CD14-positive monocyte (primary cell): ENCODE measurements around the gene GAGE1. TPM values are rescaled to one million over a fixed set of nuclear protein-coding genes. Genes with fewer than 3 reads are reported as not detected.
"Not testable (repeated sequence)": the region's sequence is repeated elsewhere in the genome, so short reads cannot be mapped to it uniquely, and the experiment has no call there.

Source experiments
- DNase-seq, 3 donors: peaks; one replicate each; pipeline ENCODE4 v3.0.0-alpha.2; 2011 to 2022
- H2AFZ ChIP-seq: 2 replicates; pipeline ENCODE4 v1.6.0; 2012; ENCODE audit warnings: mild to moderate bottlenecking, low read depth, low read length, inconsistent platforms; ENCODE audit not compliant: insufficient read depth, poor library complexity, severe bottlenecking
- H3K27ac ChIP-seq, 2 donors: 1 replicate in 1 of 2; 2 replicates in 1 of 2; pipeline ENCODE4 v1.5.1; 2012 to 2013; ENCODE audit warnings: low read length in 2 of 2, control low read depth in 1 of 2, inconsistent platforms in 1 of 2, low read depth in 1 of 2, mild to moderate bottlenecking in 1 of 2
- H3K27me3 ChIP-seq, 2 donors: one replicate each; pipeline versions ENCODE4 v1.6.0 to v1.6.1; 2011 to 2013; ENCODE audit warnings: low read length in 2 of 2; ENCODE audit not compliant: control insufficient read depth in 2 of 2, insufficient read depth in 2 of 2
- H3K36me3 ChIP-seq, 2 donors: replicated peaks in 1 of 2; 1 replicate in 1 of 2; 2 replicates in 1 of 2; pipeline versions ENCODE4 v1.5.1 to v1.6.1; 2012 to 2013; ENCODE audit warnings: low read length in 2 of 2, control low read depth in 1 of 2, inconsistent platforms in 1 of 2, mild to moderate bottlenecking in 1 of 2; ENCODE audit not compliant: insufficient read depth in 2 of 2, control insufficient read depth in 1 of 2
- H3K4me1 ChIP-seq, 2 donors: 1 replicate in 1 of 2; 2 replicates in 1 of 2; pipeline versions ENCODE4 v1.5.1 to v1.6.1; 2012 to 2013; ENCODE audit warnings: low read length in 2 of 2, control low read depth in 1 of 2, inconsistent platforms in 1 of 2, mild to moderate bottlenecking in 1 of 2, moderate library complexity in 1 of 2; ENCODE audit not compliant: insufficient read depth in 2 of 2, control insufficient read depth in 1 of 2
- H3K4me2 ChIP-seq: replicated peaks from 2 replicates; pipeline ENCODE3; 2012; ENCODE audit warnings: low read length, moderate library complexity, mild to moderate bottlenecking; ENCODE audit not compliant: poor library complexity, severe bottlenecking; ENCODE audit errors: extremely low read depth
- H3K4me3 ChIP-seq, 3 experiments: fragments of 200-600 bp in 1 of 3; sonication (generic) in 1 of 3; replicated peaks in 1 of 3; 1 replicate in 2 of 3; 2 replicates in 1 of 3; pipeline ENCODE4 v1.5.1; 2011 to 2013; ENCODE audit warnings: low read length in 3 of 3, mild to moderate bottlenecking in 3 of 3, control low read depth in 2 of 3, low read depth in 2 of 3, inconsistent platforms in 1 of 3, moderate library complexity in 1 of 3
- H3K79me2 ChIP-seq: 2 replicates; pipeline ENCODE4 v1.6.0; 2012; ENCODE audit warnings: mild to moderate bottlenecking, control low read depth, inconsistent platforms, low read length, moderate library complexity; ENCODE audit not compliant: insufficient read depth
- H3K9ac ChIP-seq: 2 replicates; pipeline ENCODE4 v1.6.0; 2017; ENCODE audit warnings: low read length, mild to moderate bottlenecking; ENCODE audit not compliant: insufficient read depth, poor library complexity, severe bottlenecking
- H3K9me3 ChIP-seq, 2 donors: replicated peaks in 1 of 2; 1 replicate in 1 of 2; 2 replicates in 1 of 2; pipeline versions ENCODE4 v1.5.1 to v1.6.1; 2012 to 2013; ENCODE audit warnings: low read length in 2 of 2, control low read depth in 1 of 2; ENCODE audit not compliant: control insufficient read depth in 1 of 2, insufficient read depth in 1 of 2
- H4K20me1 ChIP-seq: 2 replicates; pipeline ENCODE4 v1.6.0; 2012; ENCODE audit warnings: mild to moderate bottlenecking, low read length, control low read depth, moderate library complexity; ENCODE audit not compliant: insufficient read depth
- H3K27ac Mint-ChIP-seq, 7 donors: one replicate each; pipeline ENCODE4 v1.8.0; 2020; ENCODE audit warnings: mild to moderate bottlenecking in 7 of 7, mixed read lengths in 7 of 7, moderate library complexity in 6 of 7, inconsistent platforms in 2 of 7
- H3K27me3 Mint-ChIP-seq, 3 donors: one replicate each; pipeline ENCODE4 v1.8.0; 2021 to 2022; ENCODE audit warnings: low read depth in 3 of 3, mild to moderate bottlenecking in 3 of 3, mixed read lengths in 3 of 3, moderate library complexity in 3 of 3, inconsistent platforms in 1 of 3
- H3K36me3 Mint-ChIP-seq, 2 donors: one replicate each; pipeline ENCODE4 v1.8.0; 2020; ENCODE audit warnings: mixed read lengths in 2 of 2, inconsistent platforms in 1 of 2, mild to moderate bottlenecking in 1 of 2
- H3K4me1 Mint-ChIP-seq: one replicate; pipeline ENCODE4 v1.8.0; 2020; ENCODE audit warnings: mild to moderate bottlenecking, mixed read lengths
- H3K4me3 Mint-ChIP-seq, 2 donors: one replicate each; pipeline ENCODE4 v1.8.0; 2020; ENCODE audit warnings: mild to moderate bottlenecking in 2 of 2, mixed read lengths in 2 of 2, moderate library complexity in 1 of 2
- H3K9me3 Mint-ChIP-seq, 7 donors: one replicate each; pipeline ENCODE4 v1.8.0; 2020 to 2022; ENCODE audit warnings: mixed read lengths in 7 of 7, mild to moderate bottlenecking in 6 of 7, moderate library complexity in 6 of 7, inconsistent platforms in 2 of 7
- WGBS: methylation state at CpG from one replicate; pipeline ENCODE4 v1.1.5; 2013; ENCODE audit warnings: missing lambda C conversion rate; ENCODE audit not compliant: insufficient coverage; 5-methylcytosine and 5-hydroxymethylcytosine counted together
- intact Hi-C, 2 donors: fragments of 100-400 bp; cut with micrococcal nuclease; formaldehyde crosslinking; loops; one replicate each; pipeline versions ENCODE4 v1.15.0 to v1.15.1; 2023
- polyA minus RNA-seq: library from RNA; depleted of rRNA, polyadenylated mRNA; stranded (reverse); fragments of >200 nt; gene quantifications from 2 replicates; pipeline ENCODE4 v1.2.3, GENCODE V29; 2012
- polyA plus RNA-seq, 3 donors: library from polyadenylated mRNA; depleted of rRNA in 1 of 3; unstranded in 2 of 3; stranded (reverse) in 1 of 3; fragments of 300-500 nt in 2 of 3; fragments of >200 nt in 1 of 3; fragmentation: Illumina TruSeq in 2 of 3; gene quantifications; 1 replicate in 2 of 3; 2 replicates in 1 of 3; pipeline ENCODE4 v1.2.3, GENCODE V29; 2012 to 2021
- total RNA-seq, 12 experiments: library from RNA in 1 of 12; stranded (reverse) in 1 of 12; fragments of 120-200 nt in 1 of 12; gene quantifications; one replicate each; pipeline ENCODE4 v1.2.4 and lab custom pipeline; 2013 to 2026; ENCODE audit warnings: mixed read lengths in 6 of 12, inconsistent platforms in 1 of 12

The GAGE1 gene
- not detected for total RNA-seq (2013)
- not detected for polyA plus RNA-seq
- 0.42 TPM in 1 of 2 replicates, not detected in the other for polyA minus RNA-seq
- total RNA-seq (lab: John Stamatoyannopoulos, UW) = 0 to 0.60 (median 0) reads per million in 11 experiments

- WGBS = no CpG with 5 or more reads among the region's 16 CpGs
- not testable (repeated sequence) for H3K4me2 ChIP-seq, H3K27ac Mint-ChIP-seq
These were observed at the start of gene GAGE1 for GRCh38 chrX:49598720-49599119. TSS of gene GAGE1 (plus strand) at chrX:49599020. CDS start at chrX:49600175, 1,155 bp downstream.

GRCh38 chrX:49550989-49551388, 47.8 kb upstream of the GAGE1 start, which contains the start of gene GAGE12E:
TSS of gene GAGE12E (plus strand) at chrX:49551289. CDS start at chrX:49552444, 1,155 bp downstream.
- H3K27me3 Mint-ChIP-seq, H2AFZ ChIP-seq, H3K36me3 Mint-ChIP-seq, H3K27me3 ChIP-seq, H3K36me3 ChIP-seq, H3K4me1 ChIP-seq, intact Hi-C loops, H3K27ac Mint-ChIP-seq, H3K4me2 ChIP-seq, H4K20me1 ChIP-seq, H3K9ac ChIP-seq, H3K9me3 Mint-ChIP-seq, H3K4me3 Mint-ChIP-seq, DNase-seq, H3K9me3 ChIP-seq, H3K27ac ChIP-seq, H3K79me2 ChIP-seq, H3K4me1 Mint-ChIP-seq, H3K4me3 ChIP-seq: not testable (repeated sequence)
- no CpG with 5 or more reads among the region's 16 CpGs for WGBS

More at GRCh38 chrX:49598720-49599119, at the start of gene GAGE1:
- intact Hi-C loops, H2AFZ ChIP-seq, H3K4me3 Mint-ChIP-seq, H3K36me3 ChIP-seq, H3K4me1 Mint-ChIP-seq, H3K79me2 ChIP-seq, H3K9me3 ChIP-seq, H3K9ac ChIP-seq, DNase-seq, H4K20me1 ChIP-seq, H3K27me3 ChIP-seq, H3K4me1 ChIP-seq, H3K9me3 Mint-ChIP-seq, H3K4me3 ChIP-seq, H3K27ac ChIP-seq, H3K36me3 Mint-ChIP-seq, H3K27me3 Mint-ChIP-seq: not testable (repeated sequence)

- H3K9ac ChIP-seq, DNase-seq, H3K9me3 Mint-ChIP-seq, H3K4me2 ChIP-seq, H3K27me3 Mint-ChIP-seq, H3K9me3 ChIP-seq, intact Hi-C loops, H3K27ac ChIP-seq, H3K4me3 Mint-ChIP-seq, H3K4me1 ChIP-seq, H3K4me1 Mint-ChIP-seq, H4K20me1 ChIP-seq, H3K27ac Mint-ChIP-seq, H3K36me3 Mint-ChIP-seq, H3K36me3 ChIP-seq, H3K27me3 ChIP-seq, H2AFZ ChIP-seq, H3K79me2 ChIP-seq, H3K4me3 ChIP-seq: not testable (repeated sequence)
- WGBS = no CpG with 5 or more reads among the region's 16 CpGs
These were observed 38.3 kb upstream of the GAGE1 start, which contains the start of gene GAGE12F for GRCh38 chrX:49560542-49560941. TSS of gene GAGE12F (plus strand) at chrX:49560842. CDS start at chrX:49561997, 1,155 bp downstream.

- H3K4me1 Mint-ChIP-seq, H3K4me3 ChIP-seq, H3K9ac ChIP-seq, H3K79me2 ChIP-seq, DNase-seq, H3K27me3 Mint-ChIP-seq, H3K9me3 ChIP-seq, H2AFZ ChIP-seq, H3K9me3 Mint-ChIP-seq, H3K27me3 ChIP-seq, H4K20me1 ChIP-seq, H3K27ac Mint-ChIP-seq, H3K36me3 Mint-ChIP-seq, intact Hi-C loops, H3K4me2 ChIP-seq, H3K36me3 ChIP-seq, H3K27ac ChIP-seq, H3K4me1 ChIP-seq, H3K4me3 Mint-ChIP-seq: not testable (repeated sequence)
- no CpG with 5 or more reads among the region's 11 CpGs for WGBS
These were observed 30.1 kb upstream of the GAGE1 start for GRCh38 chrX:49568728-49569127.
